GM19395 (cell line): ENCODE data around the gene ZBTB34.

ENCODE experiments used
- ATAC-seq: cut with Tn5 transposase; IDR thresholded peaks from one replicate; pipeline ENCODE4 v1.9.1; 2021; ENCODE audit warnings: mild to moderate bottlenecking, moderate library complexity; ENCODE audit not compliant: unreplicated experiment

ZBTB34 gene

GRCh38 chr9:126875756-126876510 lies 15.5 kb downstream of the ZBTB34 start:
- no peak for ATAC-seq

GRCh38 chr9:126876531-126876930 lies 16.1 kb downstream of the ZBTB34 start:
- ATAC-seq: no peak

DNA sequence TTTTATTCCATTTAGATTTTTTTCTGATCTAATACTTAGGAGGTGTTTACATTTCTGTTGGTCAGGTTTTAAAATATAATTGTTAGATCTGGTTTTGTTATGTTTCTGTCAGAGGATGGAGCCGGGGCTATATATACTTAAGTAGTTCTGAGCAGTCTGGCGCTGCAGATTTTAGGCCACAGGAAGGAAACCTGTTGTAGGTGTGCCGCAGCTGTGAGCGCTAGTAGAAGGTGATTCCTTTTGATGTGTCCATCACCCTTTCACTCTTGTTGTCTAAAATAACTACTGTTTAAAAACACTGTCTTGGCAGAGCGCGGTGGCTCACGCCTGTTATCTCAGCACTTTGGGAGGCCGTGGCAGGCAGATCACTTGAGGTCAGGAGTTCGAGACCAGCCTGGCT lies 17.0 kb downstream of the ZBTB34 start:
- no peak for ATAC-seq

- ATAC-seq: no peak
Measured at GRCh38 chr9:126879288-126879687, 18.8 kb downstream of the ZBTB34 start.

DNA sequence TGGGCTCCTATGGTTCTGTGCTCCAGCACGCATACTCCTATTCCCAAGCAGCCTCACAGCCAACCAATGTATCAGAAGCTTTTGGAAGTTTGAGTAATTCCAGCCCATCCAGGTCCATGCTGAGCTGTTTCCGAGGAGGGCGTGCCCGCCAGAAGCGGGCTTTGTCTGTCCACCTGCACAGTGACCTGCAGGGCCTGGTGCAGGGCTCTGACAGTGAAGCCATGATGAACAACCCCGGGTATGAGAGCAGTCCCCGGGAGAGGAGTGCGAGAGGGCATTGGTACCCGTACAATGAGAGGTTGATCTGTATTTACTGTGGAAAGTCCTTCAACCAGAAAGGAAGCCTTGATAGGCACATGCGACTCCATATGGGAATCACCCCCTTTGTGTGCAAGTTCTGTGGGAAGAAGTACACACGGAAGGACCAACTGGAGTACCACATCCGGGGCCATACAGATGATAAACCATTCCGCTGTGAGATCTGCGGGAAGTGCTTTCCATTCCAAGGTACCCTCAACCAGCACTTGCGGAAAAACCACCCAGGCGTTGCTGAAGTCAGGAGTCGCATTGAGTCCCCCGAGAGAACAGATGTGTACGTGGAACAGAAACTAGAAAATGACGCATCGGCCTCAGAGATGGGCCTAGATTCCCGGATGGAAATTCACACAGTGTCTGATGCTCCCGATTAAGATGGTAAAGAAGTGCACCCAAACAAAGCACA lies 19.9 kb downstream of the ZBTB34 start:
- ATAC-seq: no peak

- ATAC-seq: no peak
Measured at GRCh38 chr9:126880947-126881332, 20.5 kb downstream of the ZBTB34 start.

DNA sequence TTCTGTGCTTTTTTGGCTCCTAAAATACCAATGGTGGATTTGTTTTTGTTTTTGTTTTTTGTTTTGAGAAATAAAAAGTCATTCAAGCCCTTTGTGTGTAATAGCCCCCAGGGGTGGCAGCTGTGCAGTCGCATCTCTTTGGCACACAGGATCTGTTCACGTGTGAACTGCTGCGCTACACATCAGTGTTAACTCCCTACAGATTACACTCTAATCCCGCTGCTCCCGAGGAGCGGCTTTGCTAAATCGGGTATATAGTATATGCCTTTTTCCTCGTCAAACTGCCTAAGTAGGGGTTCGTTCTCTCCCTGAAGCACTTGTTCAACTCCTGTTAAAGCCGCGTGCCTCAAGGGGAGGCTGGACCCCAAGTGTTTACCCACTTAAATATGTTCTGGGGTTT lies 22.3 kb downstream of the ZBTB34 start:
- ATAC-seq: no peak

GRCh38 chr9:126883636-126884035 lies 23.2 kb downstream of the ZBTB34 start:
- no peak for ATAC-seq

DNA sequence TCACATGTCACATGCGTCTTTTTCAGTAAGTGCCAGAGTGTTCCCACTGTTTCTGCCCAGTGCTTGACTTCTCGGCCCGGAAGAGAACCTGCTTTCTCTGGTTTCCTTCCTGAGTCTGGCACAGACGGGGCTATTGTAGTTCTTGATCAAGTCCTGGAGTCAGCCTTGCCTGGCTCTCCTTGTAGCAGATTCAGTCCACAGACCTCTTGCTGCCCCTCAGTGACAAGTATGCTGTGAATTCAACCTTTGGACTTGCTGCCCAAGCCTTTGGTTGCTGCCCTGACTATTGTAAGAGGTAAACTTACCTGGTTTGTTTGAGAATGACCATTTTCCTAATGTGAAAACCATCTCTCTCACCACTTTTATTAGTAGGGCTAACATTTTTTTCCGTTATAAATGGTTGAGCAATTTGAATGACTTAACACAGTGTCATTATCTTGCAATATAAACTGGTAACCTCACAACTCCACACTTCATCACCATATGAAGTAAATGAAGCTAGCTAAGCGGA lies 24.7 kb downstream of the ZBTB34 start:
- ATAC-seq: no peak

GRCh38 chr9:126886034-126886822 lies 25.8 kb downstream of the ZBTB34 start:
- no peak for ATAC-seq

DNA sequence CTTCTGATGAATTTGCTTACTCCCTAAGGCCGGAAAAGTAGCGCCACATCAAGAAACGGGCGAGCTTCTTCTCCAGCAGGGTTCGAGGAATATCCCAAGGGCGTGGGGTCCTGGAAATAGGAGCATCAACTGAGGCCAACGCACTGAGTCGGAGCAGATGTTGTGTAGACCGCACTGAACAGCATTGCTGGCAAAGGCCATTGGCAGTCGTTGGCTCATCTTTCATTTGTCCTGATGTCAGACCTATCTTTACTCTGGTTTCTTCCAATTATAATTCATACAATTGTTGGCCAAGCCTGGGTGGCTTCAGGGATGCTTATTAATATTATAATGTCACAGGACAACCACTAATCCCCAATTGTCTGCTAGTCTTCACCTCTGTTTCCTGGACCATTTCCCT lies 26.5 kb downstream of the ZBTB34 start:
- ATAC-seq: no peak

- ATAC-seq: no peak
Measured at GRCh38 chr9:126891676-126892075, 31.2 kb downstream of the ZBTB34 start.

- no peak for ATAC-seq
Measured at GRCh38 chr9:126893079-126893478, 32.6 kb downstream of the ZBTB34 start.

GRCh38 chr9:126894052-126894603 lies 33.7 kb downstream of the ZBTB34 start:
- no peak for ATAC-seq

- no peak for ATAC-seq
Measured at GRCh38 chr9:126902210-126902609, 41.8 kb downstream of the ZBTB34 start.

DNA sequence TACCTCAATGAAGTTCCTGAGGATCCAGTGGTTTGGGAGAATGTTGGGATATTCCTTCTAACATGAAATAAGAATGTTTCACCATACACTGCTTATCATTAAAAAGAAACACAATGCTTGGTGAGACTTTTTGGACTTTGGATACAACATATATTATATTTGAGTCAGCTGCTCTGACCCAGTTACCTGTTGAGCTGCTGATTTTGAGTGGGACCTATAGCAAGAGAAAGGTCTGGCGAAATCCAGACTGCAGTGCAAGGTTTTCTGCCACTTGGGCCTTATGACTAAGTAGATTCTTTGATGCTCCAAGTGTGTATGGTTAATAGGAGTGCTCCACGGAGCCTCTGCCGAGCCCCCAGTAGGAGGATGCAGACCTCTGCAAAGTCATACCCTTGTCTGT lies 44.1 kb downstream of the ZBTB34 start:
- ATAC-seq: no peak

DNA sequence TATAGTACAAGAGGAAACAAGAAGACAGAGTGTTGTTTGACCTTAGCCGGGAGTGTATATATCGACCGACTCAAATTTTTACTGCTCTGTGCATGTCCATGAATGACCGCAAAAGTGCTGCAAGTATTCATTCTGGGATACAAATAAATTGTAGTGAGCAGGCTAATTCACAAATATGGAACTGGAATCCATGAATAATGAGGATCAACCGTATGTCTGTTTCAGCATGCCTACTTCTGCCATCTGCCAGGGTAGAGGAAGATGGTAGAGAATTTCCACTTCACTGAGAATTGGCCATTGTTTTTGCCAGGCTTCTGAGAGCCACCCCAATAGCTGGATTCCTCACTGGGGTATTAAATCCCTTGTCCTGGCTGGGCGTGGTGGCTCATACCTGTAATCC lies 45.7 kb downstream of the ZBTB34 start:
- no peak for ATAC-seq

GRCh38 chr9:126907058-126907457 lies 46.6 kb downstream of the ZBTB34 start:
- no peak for ATAC-seq

DNA sequence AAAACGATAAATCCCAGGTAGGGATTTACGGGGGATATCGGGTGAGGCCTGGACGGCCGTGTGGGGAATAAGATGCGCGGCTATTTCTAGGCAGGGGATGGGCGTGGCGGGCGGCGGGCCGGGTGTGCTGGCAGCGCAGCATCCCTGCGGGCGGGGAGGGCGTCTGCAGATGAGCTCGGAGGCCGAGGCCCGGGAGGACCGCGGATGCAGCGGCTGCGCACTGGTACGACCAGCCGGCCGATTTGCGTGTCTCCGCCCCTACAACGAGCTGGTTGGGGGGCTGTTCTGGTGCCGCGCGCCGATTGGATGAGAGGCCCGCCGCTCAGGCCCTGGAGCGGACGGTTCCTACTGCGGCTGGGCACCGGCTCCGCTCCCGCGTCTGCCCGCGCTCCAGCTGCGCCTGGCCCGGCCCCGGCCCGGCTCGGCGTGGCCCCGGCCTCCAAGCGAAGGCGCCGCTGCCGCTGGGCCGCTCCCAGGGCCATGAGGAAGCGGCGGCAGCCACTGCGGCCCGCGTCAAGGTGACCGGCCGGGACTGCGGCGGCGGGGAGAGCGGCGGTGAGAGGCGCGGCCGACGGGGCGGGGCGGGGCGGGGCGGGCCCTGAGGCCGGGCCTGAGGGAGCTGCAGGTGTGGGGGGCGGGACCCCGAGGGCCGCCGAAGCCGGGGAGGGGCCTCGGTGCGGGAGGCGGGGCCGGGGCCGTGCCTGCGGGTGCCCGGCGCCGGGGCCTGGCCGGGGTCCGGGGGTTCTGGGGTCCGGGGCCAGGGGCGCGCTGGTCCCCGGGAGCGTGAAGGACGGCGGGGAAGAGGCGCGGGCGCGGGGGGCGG lies 54.2 kb downstream of the ZBTB34 start, which contains the start of gene RALGPS1:
TSS of gene RALGPS1 (plus strand) at position 325 of the 823 bp plus-strand sequence. CDS start 47,508 bp downstream, outside the sequence.
- ATAC-seq: peak; percentile 97

DNA sequence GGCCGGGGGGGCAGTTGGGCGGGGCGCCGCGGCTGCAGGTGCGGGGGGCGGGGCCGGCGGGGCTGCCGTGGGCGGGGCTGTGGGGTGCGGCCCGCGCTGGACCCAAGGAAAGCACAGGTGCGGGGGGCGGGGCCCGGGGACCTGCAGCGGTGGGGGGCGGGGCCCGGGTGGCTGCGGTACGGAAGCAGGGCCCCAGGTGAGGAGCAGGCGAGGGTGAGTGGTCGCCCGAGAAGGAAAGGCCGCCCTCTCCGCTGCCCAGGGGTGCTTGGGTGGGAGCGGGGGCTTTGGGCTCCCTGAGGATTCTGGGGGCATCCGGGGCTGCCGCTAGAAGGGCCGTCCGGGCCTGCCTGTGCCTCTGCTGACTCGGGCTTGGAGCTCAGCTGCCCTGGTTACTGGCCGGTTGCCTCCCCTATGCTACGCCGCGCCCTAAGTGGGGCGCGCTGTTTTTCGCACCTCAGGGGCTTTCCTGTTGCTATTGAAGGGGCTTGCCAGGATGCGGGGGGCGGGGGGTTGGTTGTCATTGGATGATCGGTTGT lies 54.9 kb downstream of the ZBTB34 start:
- ATAC-seq: no peak
